Tibial nerve (tissue), 4 donors: ENCODE results near the gene CRYM. TPM values are rescaled to one million over a fixed set of nuclear protein-coding genes. Genes with fewer than 3 reads are reported as not detected.
A peak's percentile ranks its signal among the peaks of the same experiment; 100 is the strongest.
"Not testable (repeated sequence)": the region's sequence is repeated elsewhere in the genome, so short reads cannot be mapped to it uniquely, and the experiment has no call there.

Experiments
- DNase-seq, 2 donors: peaks; one replicate each; pipeline ENCODE4 v3.0.0-alpha.2; 2019; ENCODE audit warnings: low spot score in 2 of 2
- H3K27ac ChIP-seq, 4 donors: fragments of 200-600 bp; sonication (generic) in 3 of 4; one replicate each; pipeline ENCODE4 v1.5.1; 2017 to 2019; ENCODE audit warnings: mild to moderate bottlenecking in 1 of 4
- H3K27me3 ChIP-seq, 2 donors: fragments of 200-600 bp; sonication (generic) in 1 of 2; one replicate each; pipeline versions ENCODE4 v1.5.1 to v1.6.0; 2017 to 2019
- H3K36me3 ChIP-seq, 3 donors: fragments of 200-600 bp; sonication (generic); one replicate each; pipeline ENCODE4 v1.5.1; 2018 to 2019
- H3K4me1 ChIP-seq, 4 donors: fragments of 200-600 bp; sonication (generic) in 3 of 4; one replicate each; pipeline ENCODE4 v1.5.1; 2017 to 2019
- H3K4me3 ChIP-seq, 4 donors: fragments of 200-600 bp; sonication (generic) in 3 of 4; one replicate each; pipeline ENCODE4 v1.5.1; 2017 to 2019; ENCODE audit warnings: mild to moderate bottlenecking in 1 of 4, moderate library complexity in 1 of 4
- H3K9me3 ChIP-seq, 4 donors: fragments of 200-600 bp; sonication (generic) in 3 of 4; one replicate each; pipeline ENCODE4 v1.5.1; 2017 to 2019
- CTCF ChIP-seq, 5 experiments: fragments of 200-600 bp in 3 of 5; fragments of 450-650 bp in 2 of 5; sonication (generic) in 3 of 5; IDR thresholded peaks; one replicate each; pipeline ENCODE4 v1.5.1; 2016 to 2019; ENCODE audit warnings: antibody characterized with exemption in 5 of 5, mild to moderate bottlenecking in 3 of 5, moderate library complexity in 2 of 5
- EP300 ChIP-seq, 2 donors: sonication (generic); formaldehyde crosslinking; IDR thresholded peaks; one replicate each; pipeline ENCODE4 v1.6.1; 2017; ENCODE audit warnings: antibody characterized with exemption in 2 of 2, mild to moderate bottlenecking in 1 of 2
- POLR2A ChIP-seq, 2 donors: fragments of 450-650 bp; IDR thresholded peaks; one replicate each; pipeline ENCODE4 v1.6.1; 2017; ENCODE audit warnings: antibody characterized with exemption in 2 of 2, mild to moderate bottlenecking in 2 of 2, moderate library complexity in 2 of 2
- WGBS, 2 donors: methylation state at CpG; one replicate each; pipeline ENCODE4 v1.1.5; 2018; 5-methylcytosine and 5-hydroxymethylcytosine counted together
- total RNA-seq, 4 donors: library from RNA; depleted of rRNA; stranded (reverse); fragments of >200 nt; gene quantifications; one replicate each; pipeline ENCODE4 v1.1.0, GENCODE V29; 2016

The CRYM gene
- total RNA-seq, 4 donors from 2014 or later: not detected

DNA sequence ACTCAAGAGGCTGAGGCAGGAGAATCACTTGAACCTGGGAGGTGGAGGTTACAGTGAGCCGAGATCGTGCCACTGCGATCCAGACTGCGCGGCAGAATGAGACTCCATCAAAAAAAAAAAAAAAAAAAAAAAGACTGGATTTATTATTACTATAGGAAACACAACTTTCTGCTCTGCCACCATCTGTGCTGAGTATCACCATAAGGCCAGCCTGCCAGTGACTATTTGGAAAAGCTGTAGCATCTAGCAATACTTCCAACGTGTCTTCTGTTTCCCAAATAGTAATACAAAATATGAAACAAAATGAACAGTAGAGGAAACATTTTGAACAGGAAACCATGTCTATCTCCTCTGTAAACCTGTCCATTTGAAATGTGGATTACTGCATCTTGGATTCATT is 43.6 kb upstream of the CRYM start:
- H3K9me3 ChIP-seq: no peaks in the 10 kb centered on the region
- 93 to 94% methylated on average over 6 of the region's 6 CpGs for WGBS, 2 donors
- TF ChIP-seq POLR2A (IDR thresholded peaks at IDR 0.05): no peak
- TF ChIP-seq CTCF (IDR thresholded peaks at IDR 0.05): no peak
- no peak for TF ChIP-seq EP300 (IDR thresholded peaks at IDR 0.05)
- no peaks in the 10 kb centered on the region for H3K36me3 ChIP-seq
- H3K4me3 ChIP-seq: no peak overlapping the region
- H3K27me3 ChIP-seq: no peaks in the 10 kb centered on the region
- no peaks in the 10 kb centered on the region for H3K4me1 ChIP-seq
- DNase-seq: no peak
- no peak overlapping the region for H3K27ac ChIP-seq

- H3K27ac ChIP-seq: no peak overlapping the region
- no peaks in the 10 kb centered on the region for H3K36me3 ChIP-seq
- no peak for DNase-seq
- H3K4me3 ChIP-seq: no peak overlapping the region
- H3K27me3 ChIP-seq: no peaks in the 10 kb centered on the region
- TF ChIP-seq EP300 (IDR thresholded peaks at IDR 0.05): no peak
- no peak for TF ChIP-seq POLR2A (IDR thresholded peaks at IDR 0.05)
- TF ChIP-seq CTCF (IDR thresholded peaks at IDR 0.05): no peak
- no peaks in the 10 kb centered on the region for H3K9me3 ChIP-seq
- 85 to 86% methylated on average over 1 of the region's 1 CpG for WGBS, 2 donors
- H3K4me1 ChIP-seq: no peaks in the 10 kb centered on the region
These were observed 36.2 kb upstream of the CRYM start for GRCh38 chr16:21314339-21314738.

GRCh38 chr16:21312863-21313372 is 34.8 kb upstream of the CRYM start:
- H3K4me3 ChIP-seq, H3K27me3 ChIP-seq, DNase-seq, H3K27ac ChIP-seq, H3K36me3 ChIP-seq, H3K4me1 ChIP-seq: not testable (repeated sequence)
- H3K9me3 ChIP-seq: peaks cover 0 to 10% (median 0%) of the 10 kb centered on the region in 4 donors
- 94 to 95% methylated on average over 12 to 21 of the region's 25 CpGs for WGBS, 2 donors

DNA sequence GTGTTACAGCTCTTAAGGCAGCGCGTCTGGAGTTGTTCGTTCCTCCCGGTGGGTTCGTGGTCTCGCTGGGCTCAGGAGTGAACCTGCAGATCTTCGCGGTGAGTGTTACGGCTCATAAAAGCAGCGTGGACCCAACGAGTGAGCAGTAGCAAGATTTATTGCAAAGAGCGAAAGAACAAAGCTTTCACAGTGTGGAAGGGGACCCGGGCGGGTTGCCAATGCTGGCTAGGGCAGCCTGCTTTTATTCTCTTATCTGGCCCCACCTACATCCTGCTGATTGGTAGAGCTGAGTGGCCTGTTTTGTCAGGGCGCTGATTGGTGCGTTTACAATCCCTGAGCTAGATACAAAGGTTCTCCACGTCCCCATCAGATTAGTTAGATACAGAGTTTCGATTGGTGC is 34.0 kb upstream of the CRYM start:
- not testable (repeated sequence) for H3K27ac ChIP-seq, H3K36me3 ChIP-seq, H3K27me3 ChIP-seq, DNase-seq, H3K4me1 ChIP-seq, H3K4me3 ChIP-seq
- 66 to 89% methylated on average over 16 to 18 of the region's 18 CpGs for WGBS, 2 donors
- peaks cover 0 to 10% (median 0%) of the 10 kb centered on the region in 4 donors for H3K9me3 ChIP-seq

DNA sequence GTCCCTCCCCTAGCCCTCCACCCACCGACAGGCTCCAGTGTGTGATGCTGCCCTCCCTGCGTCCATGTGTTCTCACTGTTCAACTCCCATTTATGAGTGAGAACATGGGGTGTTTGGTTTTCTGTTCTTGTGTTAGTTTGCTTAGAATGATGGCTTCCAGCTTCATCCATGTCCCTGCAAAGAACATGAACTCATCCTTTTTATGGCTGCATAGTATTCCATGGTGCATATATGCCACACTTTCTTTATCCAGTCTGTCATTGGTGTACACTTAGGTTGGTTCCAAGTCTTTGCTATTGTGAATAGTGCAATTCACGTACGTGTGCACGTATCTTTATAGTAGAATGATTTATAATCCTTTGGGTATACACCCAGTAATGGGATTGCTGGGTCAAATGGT is 28.6 kb upstream of the CRYM start:
- H3K27ac ChIP-seq, DNase-seq, H3K36me3 ChIP-seq, H3K4me1 ChIP-seq, H3K4me3 ChIP-seq, H3K27me3 ChIP-seq: not testable (repeated sequence)
- peaks cover 0 to 10% (median 0%) of the 10 kb centered on the region in 4 donors for H3K9me3 ChIP-seq
- 95 to 97% methylated on average over 5 of the region's 5 CpGs for WGBS, 2 donors

GRCh38 chr16:21302898-21303528 is 24.9 kb upstream of the CRYM start:
- H3K27me3 ChIP-seq: peaks cover 0 to 4% of the 10 kb centered on the region in 2 donors
- H3K4me3 ChIP-seq: peak overlapping the region in 1 of 4 donors; percentile 65
- peak overlapping the region in 1 of 4 donors; percentile 30 for H3K27ac ChIP-seq
- TF ChIP-seq CTCF (IDR thresholded peaks at IDR 0.05): no peak
- TF ChIP-seq POLR2A (IDR thresholded peaks at IDR 0.05): no peak
- TF ChIP-seq EP300 (IDR thresholded peaks at IDR 0.05): no peak
- peaks cover 0 to 20% (median 5%) of the 10 kb centered on the region in 4 donors for H3K4me1 ChIP-seq
- H3K9me3 ChIP-seq: no peaks in the 10 kb centered on the region
- 57 to 59% methylated on average over 4 of the region's 4 CpGs for WGBS, 2 donors
- H3K36me3 ChIP-seq: no peaks in the 10 kb centered on the region
- no peak for DNase-seq
